ENCODE data around the gene ZNF644. TPM values are rescaled to one million over a fixed set of nuclear protein-coding genes. Genes with fewer than 3 reads are reported as not detected.

Gene ZNF644
- total and polyA plus RNA-seq, 4 donors, result 12.2 to 121 (median 35.5) TPM

DNA sequence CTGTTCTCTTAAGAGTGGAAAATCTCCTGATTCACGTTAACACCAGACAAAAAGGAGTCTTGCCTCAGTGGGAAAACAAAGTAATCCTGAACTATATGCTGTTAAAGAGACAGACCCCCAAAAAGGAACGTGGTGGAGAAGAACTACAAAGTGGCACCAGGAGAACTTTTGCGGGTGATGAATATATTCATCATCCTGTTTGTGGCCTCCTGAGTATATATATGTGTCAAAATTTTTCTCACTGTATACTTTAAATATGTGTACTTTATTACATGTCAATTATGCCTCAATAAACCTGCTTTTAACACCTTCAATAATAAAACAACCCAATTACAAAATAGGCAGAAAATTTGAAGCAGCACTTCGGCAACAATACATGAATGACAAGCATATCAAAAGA is 31.1 kb downstream of the ZNF644 start:
- no peak overlapping the region for H3K27ac ChIP-seq (ENCODE audit: low read depth in 1 of 2, low read length in 1 of 2)
- DNase-seq (no peak), ATAC-seq (ENCODE audit: insufficient read depth, low FRiP score) (no peak)
- peaks cover 0 to 4% (median 0%) of the 10 kb centered on the region in 4 donors for H3K9me3 ChIP-seq (ENCODE audit: control insufficient read depth in 4 of 4, insufficient read depth in 3 of 4, low read length in 3 of 4)
- peaks cover 0 to 15% (median 0%) of the 10 kb centered on the region in 5 donors for H3K4me1 ChIP-seq (ENCODE audit: control insufficient read depth in 5 of 5, insufficient read depth in 5 of 5, low read length in 5 of 5)
- WGBS, 2 donors, result 91 to 96% methylated on average over 4 of the region's 4 CpGs
- no peaks in the 10 kb centered on the region for H3K27me3 ChIP-seq (ENCODE audit: control insufficient read depth in 3 of 3, insufficient read depth in 3 of 3, low read length in 2 of 3)
- no peak overlapping the region for H3K9ac ChIP-seq (ENCODE audit: insufficient read depth in 1 of 2, low read length in 2 of 2)
- TF ChIP-seq, protein P1, sequence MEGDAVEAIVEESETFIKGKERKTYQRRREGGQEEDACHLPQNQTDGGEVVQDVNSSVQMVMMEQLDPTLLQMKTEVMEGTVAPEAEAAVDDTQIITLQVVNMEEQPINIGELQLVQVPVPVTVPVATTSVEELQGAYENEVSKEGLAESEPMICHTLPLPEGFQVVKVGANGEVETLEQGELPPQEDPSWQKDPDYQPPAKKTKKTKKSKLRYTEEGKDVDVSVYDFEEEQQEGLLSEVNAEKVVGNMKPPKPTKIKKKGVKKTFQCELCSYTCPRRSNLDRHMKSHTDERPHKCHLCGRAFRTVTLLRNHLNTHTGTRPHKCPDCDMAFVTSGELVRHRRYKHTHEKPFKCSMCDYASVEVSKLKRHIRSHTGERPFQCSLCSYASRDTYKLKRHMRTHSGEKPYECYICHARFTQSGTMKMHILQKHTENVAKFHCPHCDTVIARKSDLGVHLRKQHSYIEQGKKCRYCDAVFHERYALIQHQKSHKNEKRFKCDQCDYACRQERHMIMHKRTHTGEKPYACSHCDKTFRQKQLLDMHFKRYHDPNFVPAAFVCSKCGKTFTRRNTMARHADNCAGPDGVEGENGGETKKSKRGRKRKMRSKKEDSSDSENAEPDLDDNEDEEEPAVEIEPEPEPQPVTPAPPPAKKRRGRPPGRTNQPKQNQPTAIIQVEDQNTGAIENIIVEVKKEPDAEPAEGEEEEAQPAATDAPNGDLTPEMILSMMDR (IDR thresholded peaks at IDR 0.05; ENCODE audit: control extremely low read depth, extremely low read depth), result no peak
- no peak overlapping the region for H3K4me3 ChIP-seq
- H3K36me3 ChIP-seq (ENCODE audit: control insufficient read depth in 4 of 4, insufficient read depth in 4 of 4, low read length in 4 of 4), result peaks cover 0 to 7% (median 3%) of the 10 kb centered on the region in 4 donors

DNA sequence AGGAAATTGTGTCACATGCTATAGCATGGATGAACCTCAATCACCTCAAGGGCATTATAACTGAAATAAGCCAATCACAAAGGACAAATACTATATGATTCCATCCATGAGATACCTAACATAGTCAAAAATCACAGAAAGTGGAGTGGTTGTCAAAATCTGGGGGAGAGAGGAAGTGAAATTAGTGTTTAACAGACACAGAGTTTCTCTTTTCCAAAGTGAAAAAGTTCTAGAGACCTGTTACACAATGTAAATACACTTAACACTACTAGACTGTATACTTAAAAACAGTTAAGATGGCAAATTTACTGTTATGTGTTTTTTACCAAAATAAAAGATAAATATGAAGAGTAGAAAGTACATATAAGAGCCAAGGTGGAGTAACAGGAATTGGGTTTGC is 31.8 kb downstream of the ZNF644 start:
- Histone ChIP-seq H3K27ac (ENCODE audit: low read depth in 1 of 2, low read length in 1 of 2) (no peak overlapping the region), H3K9ac (ENCODE audit: insufficient read depth in 1 of 2, low read length in 2 of 2) (no peak overlapping the region), H3K9me3 (ENCODE audit: control insufficient read depth in 4 of 4, insufficient read depth in 3 of 4, low read length in 3 of 4) (peaks cover 0 to 4% (median 0%) of the 10 kb centered on the region in 4 donors), H3K4me3 (no peak overlapping the region), H3K4me1 (ENCODE audit: control insufficient read depth in 5 of 5, insufficient read depth in 5 of 5, low read length in 5 of 5) (peaks cover 0 to 17% (median 0%) of the 10 kb centered on the region in 5 donors), H3K36me3 (ENCODE audit: control insufficient read depth in 4 of 4, insufficient read depth in 4 of 4, low read length in 4 of 4) (peaks cover 0 to 7% (median 3%) of the 10 kb centered on the region in 4 donors), H3K27me3 (ENCODE audit: control insufficient read depth in 3 of 3, insufficient read depth in 3 of 3, low read length in 2 of 3) (no peaks in the 10 kb centered on the region)
- TF ChIP-seq, protein P1 (IDR thresholded peaks at IDR 0.05; ENCODE audit: control extremely low read depth, extremely low read depth), result no peak
- no peak for DNase-seq
- ATAC-seq (ENCODE audit: insufficient read depth, low FRiP score), result no peak

DNA sequence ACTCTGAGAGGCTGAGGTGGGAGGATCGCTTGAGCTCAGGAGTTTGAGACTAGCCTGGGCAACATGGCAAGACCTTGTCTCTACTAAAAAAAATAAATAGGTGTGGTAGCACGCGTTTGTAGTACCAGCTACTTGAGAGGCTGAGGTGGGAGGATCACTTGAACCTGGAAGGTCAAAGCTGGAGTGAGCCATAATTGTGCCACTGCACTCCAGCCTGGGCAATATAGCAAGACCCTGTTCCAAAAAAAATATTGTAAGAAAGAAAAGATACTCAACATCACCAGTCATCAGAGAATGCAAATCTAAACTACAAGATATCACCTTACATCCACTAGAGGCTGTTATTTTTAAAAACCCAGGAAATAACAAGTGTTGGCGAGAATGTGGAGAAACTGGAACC is 32.5 kb downstream of the ZNF644 start:
- Histone ChIP-seq H3K9ac (ENCODE audit: insufficient read depth in 1 of 2, low read length in 2 of 2) (no peak overlapping the region), H3K4me1 (ENCODE audit: control insufficient read depth in 5 of 5, insufficient read depth in 5 of 5, low read length in 5 of 5) (peaks cover 0 to 12% (median 0%) of the 10 kb centered on the region in 5 donors), H3K27me3 (ENCODE audit: control insufficient read depth in 3 of 3, insufficient read depth in 3 of 3, low read length in 2 of 3) (no peaks in the 10 kb centered on the region), H3K4me3 (no peak overlapping the region), H3K9me3 (ENCODE audit: control insufficient read depth in 4 of 4, insufficient read depth in 3 of 4, low read length in 3 of 4) (peaks cover 0 to 4% (median 0%) of the 10 kb centered on the region in 4 donors), H3K36me3 (ENCODE audit: control insufficient read depth in 4 of 4, insufficient read depth in 4 of 4, low read length in 4 of 4) (peaks cover 0 to 4% (median 3%) of the 10 kb centered on the region in 4 donors), H3K27ac (ENCODE audit: low read depth in 1 of 2, low read length in 1 of 2) (no peak overlapping the region)
- TF ChIP-seq, protein P1 (IDR thresholded peaks at IDR 0.05; ENCODE audit: control extremely low read depth, extremely low read depth), result no peak
- 94 to 97% methylated on average over 4 of the region's 4 CpGs for WGBS, 2 donors
- ATAC-seq (ENCODE audit: insufficient read depth, low FRiP score), result no peak
- DNase-seq, result no peak

DNA sequence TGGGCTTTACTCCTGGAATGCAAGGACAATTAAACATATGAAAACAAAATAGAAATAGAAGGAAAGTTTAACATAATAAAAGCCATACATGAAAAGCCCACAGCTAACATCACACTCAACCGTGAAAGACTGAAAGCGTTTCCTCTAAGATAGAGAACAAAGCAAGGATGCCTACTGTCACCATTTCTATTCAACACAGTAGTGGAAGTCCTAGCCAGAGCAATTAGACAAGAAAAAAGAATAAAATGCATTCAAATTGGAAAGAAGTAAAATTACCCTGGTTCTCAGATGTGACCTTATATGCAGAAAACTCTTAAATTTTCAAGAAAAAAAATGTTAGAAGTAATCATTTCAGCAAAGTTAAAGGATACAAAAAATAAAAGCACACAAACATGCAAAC is 34.0 kb downstream of the ZNF644 start:
- peaks cover 0 to 10% (median 0%) of the 10 kb centered on the region in 5 donors for H3K4me1 ChIP-seq (ENCODE audit: control insufficient read depth in 5 of 5, insufficient read depth in 5 of 5, low read length in 5 of 5)
- TF ChIP-seq, protein P1 (IDR thresholded peaks at IDR 0.05; ENCODE audit: control extremely low read depth, extremely low read depth), result no peak
- H3K36me3 ChIP-seq (ENCODE audit: control insufficient read depth in 4 of 4, insufficient read depth in 4 of 4, low read length in 4 of 4), result peaks cover 0 to 5% (median 3%) of the 10 kb centered on the region in 4 donors
- peaks cover 0 to 4% (median 0%) of the 10 kb centered on the region in 4 donors for H3K9me3 ChIP-seq (ENCODE audit: control insufficient read depth in 4 of 4, insufficient read depth in 3 of 4, low read length in 3 of 4)
- H3K4me3 ChIP-seq, result no peak overlapping the region
- WGBS, 2 donors, result 98 to 99% methylated on average over 2 of the region's 2 CpGs
- no peak overlapping the region for H3K27ac ChIP-seq (ENCODE audit: low read depth in 1 of 2, low read length in 1 of 2)
- no peak overlapping the region for H3K9ac ChIP-seq (ENCODE audit: insufficient read depth in 1 of 2, low read length in 2 of 2)
- ATAC-seq (ENCODE audit: insufficient read depth, low FRiP score) (no peak), DNase-seq (no peak)
- no peaks in the 10 kb centered on the region for H3K27me3 ChIP-seq (ENCODE audit: control insufficient read depth in 3 of 3, insufficient read depth in 3 of 3, low read length in 2 of 3)

All from lung (tissue), 12 donors.